GM10266 (cell line): ENCODE results near the gene CERS1.

Experiments
- DNase-seq: peaks from one replicate; pipeline ENCODE4 v3.0.0; 2012; ENCODE audit errors: extremely low spot score
- TF ChIP-seq, protein P1 (sequence below): IDR thresholded peaks from 2 replicates; pipeline ENCODE4 v1.5.1; 2012; ENCODE audit warnings: mild to moderate bottlenecking, low read depth; ENCODE audit not compliant: control insufficient read depth, insufficient read depth; ENCODE audit errors: missing control alignments

The CERS1 gene

GRCh38 chr19:18896421-18896841, 473 bp upstream of the CERS1 start:
- TF ChIP-seq, protein P1, sequence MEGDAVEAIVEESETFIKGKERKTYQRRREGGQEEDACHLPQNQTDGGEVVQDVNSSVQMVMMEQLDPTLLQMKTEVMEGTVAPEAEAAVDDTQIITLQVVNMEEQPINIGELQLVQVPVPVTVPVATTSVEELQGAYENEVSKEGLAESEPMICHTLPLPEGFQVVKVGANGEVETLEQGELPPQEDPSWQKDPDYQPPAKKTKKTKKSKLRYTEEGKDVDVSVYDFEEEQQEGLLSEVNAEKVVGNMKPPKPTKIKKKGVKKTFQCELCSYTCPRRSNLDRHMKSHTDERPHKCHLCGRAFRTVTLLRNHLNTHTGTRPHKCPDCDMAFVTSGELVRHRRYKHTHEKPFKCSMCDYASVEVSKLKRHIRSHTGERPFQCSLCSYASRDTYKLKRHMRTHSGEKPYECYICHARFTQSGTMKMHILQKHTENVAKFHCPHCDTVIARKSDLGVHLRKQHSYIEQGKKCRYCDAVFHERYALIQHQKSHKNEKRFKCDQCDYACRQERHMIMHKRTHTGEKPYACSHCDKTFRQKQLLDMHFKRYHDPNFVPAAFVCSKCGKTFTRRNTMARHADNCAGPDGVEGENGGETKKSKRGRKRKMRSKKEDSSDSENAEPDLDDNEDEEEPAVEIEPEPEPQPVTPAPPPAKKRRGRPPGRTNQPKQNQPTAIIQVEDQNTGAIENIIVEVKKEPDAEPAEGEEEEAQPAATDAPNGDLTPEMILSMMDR: no peak
- DNase-seq: no peak

DNA sequence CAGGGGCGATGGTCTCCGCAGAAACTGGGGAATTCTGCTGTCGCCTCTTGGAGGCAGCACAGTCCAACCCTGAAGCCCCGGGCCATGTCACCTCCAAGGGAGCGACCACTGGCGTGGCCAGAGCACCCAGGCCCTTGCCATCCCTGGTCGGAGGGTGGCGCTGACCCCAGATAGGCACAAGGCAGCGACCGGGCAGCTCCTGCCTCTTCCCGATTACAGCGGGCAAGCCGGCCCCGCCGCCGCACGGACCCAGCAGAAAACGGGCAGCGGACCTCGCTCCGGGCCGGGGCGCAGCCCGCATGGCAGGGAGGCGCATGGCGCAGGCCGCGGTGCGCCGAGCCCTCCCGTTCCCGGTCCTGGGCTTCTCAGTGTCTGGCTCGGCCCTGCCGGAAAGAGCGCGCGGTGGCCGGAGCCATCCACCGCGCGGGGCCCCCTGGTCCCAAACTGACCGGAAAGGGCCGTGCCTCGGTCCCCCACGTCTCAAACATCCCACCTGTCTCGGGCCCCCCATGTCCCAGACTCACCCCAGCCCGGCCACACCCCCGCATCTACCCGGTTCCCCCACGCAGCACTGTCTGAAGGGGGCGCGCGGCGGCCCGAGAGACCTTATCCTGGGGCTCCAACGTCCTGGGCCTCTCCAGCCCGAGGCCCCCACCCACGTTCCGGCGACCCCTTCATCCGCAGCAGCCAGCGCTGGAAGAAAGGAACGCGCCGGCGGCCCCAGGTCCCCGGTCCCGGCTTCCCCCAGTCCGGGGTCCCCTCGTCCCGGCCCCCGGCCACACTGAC, 727 bp downstream of the CERS1 start:
- TF ChIP-seq, protein P1: peak; percentile 32
- peak; percentile 75 for DNase-seq

- peak; percentile 53 for DNase-seq
- TF ChIP-seq, protein P1: no peak
These were observed 1.5 kb downstream of the CERS1 start for GRCh38 chr19:18894254-18895037.

- no peak for DNase-seq
- TF ChIP-seq, protein P1: no peak
These were observed 2.2 kb downstream of the CERS1 start for GRCh38 chr19:18893587-18894253.

DNA sequence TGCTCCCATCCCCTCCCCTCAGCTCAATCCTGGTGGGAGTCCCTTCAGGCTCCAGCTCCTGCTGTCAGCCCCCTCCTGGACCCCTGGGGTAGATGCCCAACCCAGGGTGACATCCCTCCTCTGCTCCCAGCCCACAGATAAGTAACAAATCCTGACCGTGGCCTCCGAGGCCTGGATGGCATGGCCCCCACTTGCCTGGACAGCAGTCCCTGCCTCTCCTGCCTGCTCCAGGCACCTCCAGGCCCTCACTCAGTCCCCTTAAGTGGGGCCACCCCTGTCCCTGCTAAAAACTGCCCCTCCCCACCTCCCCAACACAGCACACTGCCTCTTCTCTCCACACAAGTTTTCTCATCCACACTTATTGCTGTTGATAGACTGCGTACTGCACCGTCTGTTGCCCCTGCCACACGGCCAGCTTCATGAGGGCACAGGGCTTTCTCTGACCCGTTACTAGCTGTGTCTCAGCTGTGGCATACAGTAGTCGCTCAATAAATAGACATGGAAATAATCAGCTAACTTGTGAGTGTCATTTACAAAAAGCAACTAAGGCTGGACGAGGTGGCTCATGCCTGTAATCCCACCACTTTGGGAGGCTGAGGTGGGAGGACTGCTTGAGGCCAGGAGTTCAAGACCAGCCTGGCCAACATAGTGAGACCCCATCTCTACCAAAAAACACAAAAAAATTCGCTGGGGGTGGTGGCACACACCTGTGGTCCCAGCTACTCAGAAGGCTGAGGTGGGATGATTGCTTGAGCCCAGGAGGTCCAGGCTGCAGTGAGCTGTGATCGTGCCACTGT, 5.8 kb downstream of the CERS1 start:
- TF ChIP-seq, protein P1: no peak
- no peak for DNase-seq

DNA sequence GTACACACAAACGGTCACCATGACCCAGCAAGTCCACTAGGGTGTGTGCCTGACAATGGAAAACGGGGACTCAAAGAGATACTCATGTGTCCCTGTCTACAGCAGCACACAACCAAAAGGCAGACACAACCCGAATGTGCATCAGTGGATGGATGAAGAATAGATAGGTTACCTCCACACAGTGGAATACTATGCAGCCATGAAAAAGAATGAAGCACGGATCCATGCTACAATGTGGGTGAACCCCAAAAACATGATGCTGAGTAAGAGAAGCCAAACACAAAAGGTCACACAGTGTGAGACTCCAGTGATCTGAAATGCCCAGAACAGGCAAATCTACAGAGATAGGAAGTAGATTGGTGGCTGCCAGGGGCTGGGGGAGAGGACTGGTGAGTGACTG, 9.0 kb downstream of the CERS1 start:
- no peak for DNase-seq
- TF ChIP-seq, protein P1: no peak
